WERI-Rb-1 (cell line): Measurements from ENCODE around the gene PARVA.

Experiments used
- DNase-seq: peaks from one replicate; pipeline ENCODE4 v3.0.0-alpha.2; 2020
- H3K27ac ChIP-seq: fragments of 250-450 bp; sonication (Bioruptor Pico); 2 replicates; pipeline ENCODE4 v1.5.1; 2020; ENCODE audit warnings: mild to moderate bottlenecking, moderate library complexity
- H3K27me3 ChIP-seq: fragments of 250-450 bp; sonication (Bioruptor Pico); 2 replicates; pipeline ENCODE4 v1.5.1; 2021; ENCODE audit warnings: mild to moderate bottlenecking, low read depth, moderate library complexity; ENCODE audit not compliant: insufficient read depth, severe bottlenecking
- H3K36me3 ChIP-seq: fragments of 250-450 bp; sonication (Bioruptor Pico); 2 replicates; pipeline ENCODE4 v1.5.1; 2020; ENCODE audit warnings: mild to moderate bottlenecking, moderate library complexity
- H3K4me3 ChIP-seq: 2 replicates; pipeline ENCODE4 v1.5.1; 2011; ENCODE audit warnings: low read depth, mild to moderate bottlenecking, control low read depth, low read length
- H3K9me3 ChIP-seq: fragments of 250-450 bp; sonication (Bioruptor Pico); 2 replicates; pipeline ENCODE4 v1.5.1; 2021; ENCODE audit warnings: mild to moderate bottlenecking, moderate library complexity; ENCODE audit not compliant: severe bottlenecking
- CTCF ChIP-seq: IDR thresholded peaks from 2 replicates; pipeline ENCODE4 v1.5.1; 2011; ENCODE audit warnings: low read depth, mild to moderate bottlenecking, control low read depth, inconsistent platforms, low read length

Gene PARVA

DNA sequence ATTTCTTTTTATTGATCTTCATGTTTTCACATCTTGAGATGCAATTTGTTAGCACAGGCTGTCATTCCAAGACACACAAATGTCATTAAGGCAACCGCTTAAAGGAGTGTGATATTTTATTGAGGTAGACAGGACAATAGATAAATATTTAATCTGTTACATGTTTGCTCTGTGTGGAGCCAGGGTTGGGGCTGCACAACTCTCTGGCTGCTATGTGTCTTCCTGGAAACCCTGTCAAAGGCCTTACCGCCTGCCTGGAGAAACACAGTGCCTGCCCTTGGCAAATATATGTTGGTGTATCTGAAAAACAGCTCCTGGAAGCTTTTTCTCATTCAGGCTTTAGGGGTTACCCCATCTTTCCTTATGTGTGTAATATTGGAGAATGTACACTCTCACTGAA lies 157.2 kb downstream of the PARVA start:
- Histone ChIP-seq H3K4me3 (no peak overlapping the region), H3K27ac (no peak overlapping the region), H3K27me3 (no peaks in the 10 kb centered on the region), H3K36me3 (no peaks in the 10 kb centered on the region), H3K9me3 (no peaks in the 10 kb centered on the region)
- DNase-seq, result no peak
- no peak for TF ChIP-seq CTCF

- no peak for TF ChIP-seq CTCF
- no peak for DNase-seq
- Histone ChIP-seq H3K27ac (no peak overlapping the region), H3K36me3 (no peaks in the 10 kb centered on the region), H3K9me3 (no peaks in the 10 kb centered on the region), H3K4me3 (no peak overlapping the region), H3K27me3 (no peaks in the 10 kb centered on the region)
Measured at GRCh38 chr11:12535321-12535720, 157.9 kb downstream of the PARVA start.

- Histone ChIP-seq H3K9me3 (no peaks in the 10 kb centered on the region), H3K4me3 (no peak overlapping the region), H3K27me3 (no peaks in the 10 kb centered on the region), H3K27ac (no peak overlapping the region), H3K36me3 (no peaks in the 10 kb centered on the region)
- no peak for TF ChIP-seq CTCF
- no peak for DNase-seq
Measured at GRCh38 chr11:12536566-12536965, 159.2 kb downstream of the PARVA start.

DNA sequence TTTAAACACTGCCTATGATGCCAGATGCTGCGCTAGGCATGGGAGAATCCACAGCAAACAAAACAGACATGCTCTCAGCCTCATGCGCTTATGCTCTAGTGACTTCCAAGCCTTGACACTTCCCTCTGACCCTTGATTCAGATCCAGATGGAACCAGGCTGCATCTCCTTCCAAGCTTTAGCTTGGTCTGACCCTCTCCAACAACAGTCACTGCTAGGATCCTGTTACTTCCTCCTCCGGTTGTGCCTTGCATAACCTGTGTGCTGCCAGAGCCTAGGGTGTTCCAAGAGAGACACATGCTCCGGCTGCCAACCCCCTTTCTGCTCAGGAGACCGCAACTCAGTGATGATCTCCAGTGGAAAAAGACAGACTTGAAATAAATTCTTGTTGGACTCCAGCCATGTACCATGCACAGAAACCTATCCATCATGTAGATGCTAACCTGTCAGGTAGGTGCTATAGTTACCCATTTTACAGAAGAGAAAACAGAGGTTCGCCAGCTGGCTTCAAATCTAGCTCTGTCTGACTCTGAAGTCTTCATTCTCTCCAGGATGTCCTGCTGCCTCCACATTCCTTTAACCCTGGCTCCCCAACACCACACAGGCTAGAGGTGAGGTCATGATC lies 160.5 kb downstream of the PARVA start:
- Histone ChIP-seq H3K27me3 (no peaks in the 10 kb centered on the region), H3K27ac (no peak overlapping the region), H3K36me3 (no peaks in the 10 kb centered on the region), H3K9me3 (no peaks in the 10 kb centered on the region), H3K4me3 (no peak overlapping the region)
- TF ChIP-seq CTCF, result no peak
- no peak for DNase-seq

- Histone ChIP-seq H3K27ac (no peak overlapping the region), H3K36me3 (no peaks in the 10 kb centered on the region), H3K27me3 (no peaks in the 10 kb centered on the region), H3K9me3 (no peaks in the 10 kb centered on the region), H3K4me3 (no peak overlapping the region)
- DNase-seq, result no peak
- TF ChIP-seq CTCF, result no peak
Measured at GRCh38 chr11:12538889-12539421, 161.6 kb downstream of the PARVA start.

- Histone ChIP-seq H3K27ac (no peak overlapping the region), H3K9me3 (no peaks in the 10 kb centered on the region), H3K36me3 (no peaks in the 10 kb centered on the region), H3K27me3 (no peaks in the 10 kb centered on the region), H3K4me3 (no peak overlapping the region)
- TF ChIP-seq CTCF, result no peak
- no peak for DNase-seq
Measured at GRCh38 chr11:12539572-12539971, 162.2 kb downstream of the PARVA start.
